ENCODE data around the gene ADGRL3.

DNA sequence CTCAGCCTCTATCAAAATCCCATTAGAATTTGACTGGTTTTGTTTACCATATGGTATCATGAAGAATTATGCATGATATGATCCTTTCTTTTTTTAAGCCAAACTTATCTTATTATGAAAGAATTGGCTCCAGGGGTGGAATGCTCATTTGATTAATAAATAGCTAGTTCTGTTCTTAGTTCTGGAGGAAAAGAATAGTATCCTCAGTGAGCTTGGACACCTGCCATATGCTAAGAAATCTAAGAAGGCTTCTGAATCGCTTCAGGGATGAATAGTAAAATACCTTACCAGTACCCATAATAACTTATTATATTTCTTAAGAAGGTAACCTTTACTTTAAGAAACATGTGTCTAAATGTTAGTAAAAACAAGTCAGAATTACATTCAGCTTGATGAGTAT lies 803.6 kb downstream of the ADGRL3 start:
- TF ChIP-seq POLR2A (IDR thresholded peaks at IDR 0.05) (no peak), CTCF (IDR thresholded peaks at IDR 0.05) (no peak), POLR2AphosphoS5 (IDR thresholded peaks at IDR 0.05) (no peak), EP300 (IDR thresholded peaks at IDR 0.05) (no peak)

Data from suprapubic skin (tissue), 4 donors.